Measurements from ENCODE around the gene NBPF26. TPM values are rescaled to one million over a fixed set of nuclear protein-coding genes. Genes with fewer than 3 reads are reported as not detected.
"Not testable (repeated sequence)": the region's sequence is repeated elsewhere in the genome, so short reads cannot be mapped to it uniquely, and the experiment has no call there.

Gene NBPF26
- total and polyA plus RNA-seq, 2 of the 8 experiments (the other 6 are each of a cell fraction or from before 2014, with no cell fraction given), result 3.4 to 4.7 TPM

- H2BK12ac ChIP-seq (ENCODE audit: low read depth, low read length); H4K20me1 ChIP-seq (replicated peaks in 1 of 2; ENCODE audit: control insufficient read depth in 1 of 2, insufficient read depth in 2 of 2, low read length in 2 of 2); H3K79me2 ChIP-seq (ENCODE audit: control insufficient read depth in 1 of 2, insufficient read depth in 2 of 2, low read length in 2 of 2); H2BK120ac ChIP-seq (replicated peaks; ENCODE audit: low read depth, low read length); H3K4me2 ChIP-seq (ENCODE audit: insufficient read depth in 1 of 2, low read depth in 2 of 2, low read length in 2 of 2); H3K4ac ChIP-seq (replicated peaks; ENCODE audit: insufficient read length, low read depth, low read length); H3K9ac ChIP-seq (replicated peaks in 1 of 4; ENCODE audit: extremely low read depth in 1 of 4, low read depth in 3 of 4, low read length in 3 of 4); H3K9me3 ChIP-seq (ENCODE audit: insufficient read depth in 2 of 2, low read depth in 1 of 2, low read length in 1 of 2); H3K36me3 ChIP-seq (ENCODE audit: control insufficient read depth in 2 of 4, insufficient read depth in 4 of 4, low read length in 3 of 4); H3K56ac ChIP-seq (replicated peaks; ENCODE audit: insufficient read length, low read depth, low read length); H2BK15ac ChIP-seq (ENCODE audit: low read length); H2BK5ac ChIP-seq (ENCODE audit: low read depth, low read length); H3K4me3 ChIP-seq (ENCODE audit: extremely low read depth in 1 of 4, insufficient read depth in 2 of 4, low read depth in 3 of 4, low read length in 4 of 4); FAIRE-seq; H4K91ac ChIP-seq (replicated peaks; ENCODE audit: insufficient read length, low read length); H3K4me1 ChIP-seq (replicated peaks in 1 of 4; ENCODE audit: control insufficient read depth in 3 of 4, insufficient read depth in 4 of 4, low read length in 3 of 4); H3K23me2 ChIP-seq (ENCODE audit: low read depth, low read length); H2AFZ ChIP-seq (ENCODE audit: low read length); H3K79me1 ChIP-seq (ENCODE audit: low read depth, low read length); H2BK20ac ChIP-seq (ENCODE audit: low read length); H3K23ac ChIP-seq (ENCODE audit: insufficient read length); H3K27ac ChIP-seq (ENCODE audit: low read depth, low read length); H4K8ac ChIP-seq (ENCODE audit: extremely low read depth, insufficient read depth, low read length); DNase-seq (ENCODE audit: low read depth in 1 of 2, low spot score in 2 of 2); H3K18ac ChIP-seq (ENCODE audit: extremely low read depth, low read length); POLR2A ChIA-PET (ENCODE audit: partially characterized antibody); H2AK5ac ChIP-seq (ENCODE audit: low read depth, low read length); H3K14ac ChIP-seq (ENCODE audit: insufficient read length); H4K5ac ChIP-seq (ENCODE audit: insufficient read length, low read depth, low read length); H3K27me3 ChIP-seq (replicated peaks in 1 of 4; ENCODE audit: control insufficient read depth in 3 of 4, extremely low read depth in 1 of 4, insufficient read depth in 3 of 4, low read length in 3 of 4); CTCF ChIA-PET (ENCODE audit: partially characterized antibody): not testable (repeated sequence)
- WGBS, 2 experiments (ENCODE audit: extremely low coverage in 1 of 2, insufficient coverage in 1 of 2, insufficient read length in 1 of 2, insufficient replicate concordance in 2 of 2, low coverage in 1 of 2, low lambda C conversion rate in 2 of 2, missing lambda C conversion rate in 1 of 2), result 80% methylated on average over 1 of the region's 1 CpG; no CpG with 5 or more reads in 1 of the 2 experiments
These were observed 156.3 kb downstream of the NBPF26 start for GRCh38 chr1:120880056-120880455.

- FAIRE-seq; H3K36me3 ChIP-seq (ENCODE audit: control insufficient read depth in 2 of 4, insufficient read depth in 4 of 4, low read length in 3 of 4); H2BK12ac ChIP-seq (ENCODE audit: low read depth, low read length); H2BK15ac ChIP-seq (ENCODE audit: low read length); H2BK120ac ChIP-seq (replicated peaks; ENCODE audit: low read depth, low read length); H3K27me3 ChIP-seq (replicated peaks in 1 of 4; ENCODE audit: control insufficient read depth in 3 of 4, extremely low read depth in 1 of 4, insufficient read depth in 3 of 4, low read length in 3 of 4); H4K5ac ChIP-seq (ENCODE audit: insufficient read length, low read depth, low read length); H2BK20ac ChIP-seq (ENCODE audit: low read length); H4K20me1 ChIP-seq (replicated peaks in 1 of 2; ENCODE audit: control insufficient read depth in 1 of 2, insufficient read depth in 2 of 2, low read length in 2 of 2); H4K91ac ChIP-seq (replicated peaks; ENCODE audit: insufficient read length, low read length); H3K23me2 ChIP-seq (ENCODE audit: low read depth, low read length); H3K4ac ChIP-seq (replicated peaks; ENCODE audit: insufficient read length, low read depth, low read length); H2AK5ac ChIP-seq (ENCODE audit: low read depth, low read length); H3K23ac ChIP-seq (ENCODE audit: insufficient read length); H2BK5ac ChIP-seq (ENCODE audit: low read depth, low read length); H3K79me2 ChIP-seq (ENCODE audit: control insufficient read depth in 1 of 2, insufficient read depth in 2 of 2, low read length in 2 of 2); CTCF ChIA-PET (ENCODE audit: partially characterized antibody); H3K4me1 ChIP-seq (replicated peaks in 1 of 4; ENCODE audit: control insufficient read depth in 3 of 4, insufficient read depth in 4 of 4, low read length in 3 of 4); H3K4me2 ChIP-seq (ENCODE audit: insufficient read depth in 1 of 2, low read depth in 2 of 2, low read length in 2 of 2); H3K56ac ChIP-seq (replicated peaks; ENCODE audit: insufficient read length, low read depth, low read length); H3K79me1 ChIP-seq (ENCODE audit: low read depth, low read length); H4K8ac ChIP-seq (ENCODE audit: extremely low read depth, insufficient read depth, low read length); H3K27ac ChIP-seq (ENCODE audit: low read depth, low read length); H3K14ac ChIP-seq (ENCODE audit: insufficient read length); H3K9ac ChIP-seq (replicated peaks in 1 of 4; ENCODE audit: extremely low read depth in 1 of 4, low read depth in 3 of 4, low read length in 3 of 4); H3K18ac ChIP-seq (ENCODE audit: extremely low read depth, low read length); H3K4me3 ChIP-seq (ENCODE audit: extremely low read depth in 1 of 4, insufficient read depth in 2 of 4, low read depth in 3 of 4, low read length in 4 of 4); H3K9me3 ChIP-seq (ENCODE audit: insufficient read depth in 2 of 2, low read depth in 1 of 2, low read length in 1 of 2); H2AFZ ChIP-seq (ENCODE audit: low read length); POLR2A ChIA-PET (ENCODE audit: partially characterized antibody); DNase-seq (ENCODE audit: low read depth in 1 of 2, low spot score in 2 of 2): not testable (repeated sequence)
These were observed 158.2 kb downstream of the NBPF26 start for GRCh38 chr1:120881934-120882333.
